Neural progenitor cell (in vitro differentiated cells): Measurements from ENCODE around the gene THNSL1. TPM values are rescaled to one million over a fixed set of nuclear protein-coding genes. Genes with fewer than 3 reads are reported as not detected.
"Not testable (repeated sequence)": the region's sequence is repeated elsewhere in the genome, so short reads cannot be mapped to it uniquely, and the experiment has no call there.

Experiments used
- DNase-seq: peaks from one replicate; pipeline ENCODE4 v3.0.0-alpha.2; 2016; ENCODE audit warnings: low spot score
- H2AFZ ChIP-seq: fragments of 200-600 bp; sonication (generic); replicated peaks from 2 replicates; pipeline ENCODE4 v1.6.1; 2016; ENCODE audit warnings: antibody characterized with exemption
- H3F3A ChIP-seq: fragments of 200-600 bp; sonication (generic); 2 replicates; pipeline ENCODE4 v1.6.1; 2016; ENCODE audit warnings: antibody characterized with exemption, low read depth
- H3K27ac ChIP-seq: fragments of 200-600 bp; sonication (generic); 2 replicates; pipeline ENCODE4 v1.5.1; 2016; ENCODE audit warnings: mild to moderate bottlenecking
- H3K27me3 ChIP-seq: fragments of 200-600 bp; sonication (generic); 2 replicates; pipeline ENCODE4 v1.6.1; 2016; ENCODE audit warnings: mild to moderate bottlenecking, moderate library complexity
- H3K36me3 ChIP-seq: fragments of 200-600 bp; sonication (generic); 2 replicates; pipeline ENCODE4 v1.5.1; 2016
- H3K4me1 ChIP-seq: fragments of 200-600 bp; sonication (generic); 2 replicates; pipeline ENCODE4 v1.6.1; 2016; ENCODE audit warnings: mixed run types
- H3K4me2 ChIP-seq: fragments of 200-600 bp; sonication (generic); 2 replicates; pipeline ENCODE4 v1.6.1; 2016
- H3K4me3 ChIP-seq: fragments of 200-600 bp; sonication (generic); 2 replicates; pipeline ENCODE4 v1.5.1; 2016
- H3K79me2 ChIP-seq: fragments of 200-600 bp; sonication (generic); 2 replicates; pipeline ENCODE4 v1.6.1; 2016; ENCODE audit warnings: low read depth
- H3K9ac ChIP-seq: fragments of 200-600 bp; sonication (generic); 2 replicates; pipeline ENCODE4 v1.6.1; 2016
- H3K9me3 ChIP-seq: fragments of 200-600 bp; sonication (generic); 2 replicates; pipeline ENCODE4 v1.5.1; 2016; ENCODE audit warnings: low read depth
- H4K20me1 ChIP-seq: fragments of 200-600 bp; sonication (generic); 2 replicates; pipeline ENCODE4 v1.6.1; 2016; ENCODE audit warnings: low read depth
- H3K27ac Mint-ChIP-seq: 3 replicates; pipeline ENCODE4 v1.8.0; 2021; ENCODE audit warnings: mixed read lengths
- H3K27me3 Mint-ChIP-seq: 2 replicates; pipeline ENCODE4 v1.8.0; 2022; ENCODE audit warnings: low read depth, mild to moderate bottlenecking, inconsistent platforms, moderate library complexity, mixed read lengths; ENCODE audit not compliant: insufficient read depth
- H3K36me3 Mint-ChIP-seq: 3 replicates; pipeline ENCODE4 v1.8.0; 2021; ENCODE audit warnings: mixed read lengths
- H3K4me1 Mint-ChIP-seq: 3 replicates; pipeline ENCODE4 v1.8.0; 2021; ENCODE audit warnings: mixed read lengths
- H3K4me3 Mint-ChIP-seq: 3 replicates; pipeline ENCODE4 v1.8.0; 2021; ENCODE audit warnings: mild to moderate bottlenecking, moderate library complexity, mixed read lengths
- H3K9me3 Mint-ChIP-seq: 3 replicates; pipeline ENCODE4 v1.8.0; 2020; ENCODE audit warnings: mixed read lengths
- CTCF ChIP-seq: fragments of 200-600 bp; sonication (generic); IDR thresholded peaks from 2 replicates; pipeline ENCODE4 v1.5.1; 2017; ENCODE audit warnings: antibody characterized with exemption, mild to moderate bottlenecking
- EZH2 ChIP-seq: fragments of 200-600 bp; sonication (generic); IDR thresholded peaks from 2 replicates; pipeline ENCODE4 v1.6.1; 2017; ENCODE audit warnings: antibody characterized with exemption, mild to moderate bottlenecking, moderate library complexity
- EZH2phosphoT487 ChIP-seq: fragments of 200-600 bp; sonication (generic); IDR thresholded peaks from 2 replicates; pipeline ENCODE4 v1.6.1; 2017; ENCODE audit warnings: antibody characterized with exemption
- total RNA-seq: library from RNA; depleted of rRNA; stranded (reverse); fragments of >200 nt; gene quantifications from 2 replicates; pipeline ENCODE4 v1.2.3, GENCODE V29; 2015; ENCODE audit warnings: low replicate concordance

The THNSL1 gene, protein sequence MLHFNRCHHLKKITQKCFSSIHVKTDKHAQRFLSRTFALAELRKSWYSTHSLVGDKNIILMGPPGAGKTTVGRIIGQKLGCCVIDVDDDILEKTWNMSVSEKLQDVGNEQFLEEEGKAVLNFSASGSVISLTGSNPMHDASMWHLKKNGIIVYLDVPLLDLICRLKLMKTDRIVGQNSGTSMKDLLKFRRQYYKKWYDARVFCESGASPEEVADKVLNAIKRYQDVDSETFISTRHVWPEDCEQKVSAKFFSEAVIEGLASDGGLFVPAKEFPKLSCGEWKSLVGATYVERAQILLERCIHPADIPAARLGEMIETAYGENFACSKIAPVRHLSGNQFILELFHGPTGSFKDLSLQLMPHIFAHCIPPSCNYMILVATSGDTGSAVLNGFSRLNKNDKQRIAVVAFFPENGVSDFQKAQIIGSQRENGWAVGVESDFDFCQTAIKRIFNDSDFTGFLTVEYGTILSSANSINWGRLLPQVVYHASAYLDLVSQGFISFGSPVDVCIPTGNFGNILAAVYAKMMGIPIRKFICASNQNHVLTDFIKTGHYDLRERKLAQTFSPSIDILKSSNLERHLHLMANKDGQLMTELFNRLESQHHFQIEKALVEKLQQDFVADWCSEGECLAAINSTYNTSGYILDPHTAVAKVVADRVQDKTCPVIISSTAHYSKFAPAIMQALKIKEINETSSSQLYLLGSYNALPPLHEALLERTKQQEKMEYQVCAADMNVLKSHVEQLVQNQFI
- total RNA-seq, result 11.0 and 19.4 TPM in 2 replicates

DNA sequence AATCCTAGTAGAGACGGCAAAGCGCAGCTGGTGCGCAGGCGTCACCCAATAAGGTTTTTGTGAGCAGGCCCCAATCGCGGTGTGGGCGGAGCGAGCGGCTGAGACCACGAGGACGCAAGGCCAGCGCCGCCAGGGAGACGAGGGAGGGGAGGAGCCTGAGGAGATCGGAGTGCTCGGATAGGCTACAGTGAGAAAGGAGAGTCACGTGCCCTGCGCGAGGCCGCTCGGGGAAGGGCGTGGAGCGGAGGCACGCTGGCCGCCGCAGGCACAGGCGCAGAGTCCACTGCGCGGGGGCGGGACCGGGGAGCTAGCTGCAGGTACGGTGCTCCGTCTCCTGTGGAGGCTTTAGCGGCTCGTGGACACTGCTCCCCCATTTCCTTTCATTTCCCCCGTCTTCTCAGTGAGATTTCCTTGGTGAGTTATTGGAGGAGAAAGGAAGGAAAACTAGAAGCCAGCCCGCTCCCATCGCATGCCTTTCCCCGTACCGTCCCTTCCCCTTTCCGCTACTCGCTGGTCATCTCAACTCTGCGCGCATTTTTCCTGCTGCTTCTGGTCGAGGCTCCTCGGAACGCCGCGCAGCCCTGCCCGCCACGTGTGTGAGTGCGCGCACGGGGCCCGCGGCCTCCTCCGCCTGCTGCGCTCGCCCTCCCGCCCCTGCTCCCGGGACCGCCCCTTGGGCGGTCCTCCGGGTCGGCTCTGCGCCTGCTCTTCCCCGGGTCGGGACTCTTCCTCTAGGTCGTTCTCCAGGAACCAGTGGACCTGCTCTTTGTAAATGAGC lies at the start of gene THNSL1:
Gene THNSL1 (plus strand): TSS at position 237 of the 778 bp plus-strand sequence. CDS start 6,612 bp downstream, outside the sequence.
- peaks cover 3% of the 10 kb centered on the region for H3K27me3 Mint-ChIP-seq

GRCh38 chr10:24966962-24967481 lies 49.4 kb upstream of the THNSL1 start:
- TF ChIP-seq EZH2 (no peak), CTCF (no peak), EZH2phosphoT487 (no peak)
- H3K4me1 ChIP-seq, result peaks cover 5% of the 10 kb centered on the region
- H3K27ac ChIP-seq, result no peak overlapping the region
- H3F3A ChIP-seq, result no peaks in the 10 kb centered on the region
- no peaks in the 10 kb centered on the region for H4K20me1 ChIP-seq
- no peak for DNase-seq
- no peak overlapping the region for H2AFZ ChIP-seq
- Mint-ChIP-seq H3K27ac (no peak overlapping the region), H3K36me3 (no peaks in the 10 kb centered on the region), H3K27me3 (peaks cover 3% of the 10 kb centered on the region), H3K4me3 (no peak overlapping the region), H3K9me3 (no peaks in the 10 kb centered on the region), H3K4me1 (peaks cover 10% of the 10 kb centered on the region)
- no peaks in the 10 kb centered on the region for H3K79me2 ChIP-seq
- no peak overlapping the region for H3K4me3 ChIP-seq
- H3K9ac ChIP-seq, result no peak overlapping the region
- no peaks in the 10 kb centered on the region for H3K36me3 ChIP-seq
- no peaks in the 10 kb centered on the region for H3K27me3 ChIP-seq
- H3K4me2 ChIP-seq, result no peak overlapping the region
- no peaks in the 10 kb centered on the region for H3K9me3 ChIP-seq

More for the DNA sequence above, at the start of gene THNSL1:
- peak within 1 kb of the TSS; percentile 79 for H2AFZ ChIP-seq
- H3K4me2 ChIP-seq, result peak within 1 kb of the TSS; percentile 76
- H3K9ac ChIP-seq, result peak within 1 kb of the TSS; percentile 6
- Mint-ChIP-seq H3K4me1 (peaks cover 31% of the 10 kb centered on the region), H3K36me3 (peaks cover 11% of the 10 kb centered on the region), H3K27ac (peak within 1 kb of the TSS; percentile 100), H3K9me3 (peaks cover 6% of the 10 kb centered on the region), H3K4me3 (peak within 1 kb of the TSS; percentile 97)
- H3K36me3 ChIP-seq, result no peaks in the 10 kb centered on the region
- H3K9me3 ChIP-seq, result no peaks in the 10 kb centered on the region
- no peaks in the 10 kb centered on the region for H4K20me1 ChIP-seq
- peaks cover 26% of the 10 kb centered on the region for H3F3A ChIP-seq
- H3K27ac ChIP-seq, result peak within 1 kb of the TSS; percentile 74
- peak; percentile 99 for DNase-seq
- peak; percentile 46 for TF ChIP-seq EZH2phosphoT487
- no peak for TF ChIP-seq CTCF
- TF ChIP-seq EZH2, result no peak
- H3K4me3 ChIP-seq, result peak within 1 kb of the TSS; percentile 52
- H3K79me2 ChIP-seq, result peaks cover 25% of the 10 kb centered on the region
- peaks cover 10% of the 10 kb centered on the region for H3K4me1 ChIP-seq
- H3K27me3 ChIP-seq, result no peaks in the 10 kb centered on the region

GRCh38 chr10:24968349-24968748 lies 48.1 kb upstream of the THNSL1 start:
- no peak overlapping the region for H3K27ac Mint-ChIP-seq
- H3K36me3 ChIP-seq, result no peaks in the 10 kb centered on the region
- no peak overlapping the region for H2AFZ ChIP-seq
- H3K27me3 Mint-ChIP-seq, result peaks cover 3% of the 10 kb centered on the region
- TF ChIP-seq CTCF (no peak), EZH2phosphoT487 (no peak), EZH2 (no peak)
- H3K4me3 ChIP-seq, result no peak overlapping the region
- no peaks in the 10 kb centered on the region for H3F3A ChIP-seq
- no peaks in the 10 kb centered on the region for H3K9me3 Mint-ChIP-seq
- no peak overlapping the region for H3K4me2 ChIP-seq
- H3K9me3 ChIP-seq, result no peaks in the 10 kb centered on the region
- H3K79me2 ChIP-seq, result no peaks in the 10 kb centered on the region
- H3K27me3 ChIP-seq, result no peaks in the 10 kb centered on the region
- H4K20me1 ChIP-seq, result no peaks in the 10 kb centered on the region
- no peak overlapping the region for H3K27ac ChIP-seq
- no peak overlapping the region for H3K4me3 Mint-ChIP-seq
- no peaks in the 10 kb centered on the region for H3K36me3 Mint-ChIP-seq
- H3K4me1 ChIP-seq, result peaks cover 5% of the 10 kb centered on the region
- peaks cover 10% of the 10 kb centered on the region for H3K4me1 Mint-ChIP-seq
- H3K9ac ChIP-seq, result no peak overlapping the region
- no peak for DNase-seq

DNA sequence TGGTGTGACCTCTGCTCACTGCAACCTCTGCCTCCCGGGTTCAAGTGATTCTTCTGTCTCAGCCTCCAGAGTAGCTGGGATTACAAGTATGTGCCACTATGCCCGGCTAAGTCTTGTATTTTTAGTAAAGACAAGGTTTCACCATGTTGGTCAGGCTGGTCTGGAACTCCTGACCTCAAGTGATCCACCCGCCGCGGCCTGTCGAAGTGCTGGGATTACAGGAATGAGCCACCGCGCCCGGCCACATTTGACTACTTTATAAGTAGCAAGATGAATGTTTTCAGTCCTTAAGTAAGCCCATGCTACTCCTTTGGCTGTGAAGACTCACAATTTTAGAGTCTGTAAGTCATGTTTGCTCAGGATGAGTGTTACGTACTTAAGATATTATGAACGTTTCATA lies 47.5 kb upstream of the THNSL1 start:
- not testable (repeated sequence) for H3K79me2 ChIP-seq, H3K4me3 ChIP-seq, H3K4me1 ChIP-seq, DNase-seq, H3K9me3 Mint-ChIP-seq, H3K27ac ChIP-seq, H3K27ac Mint-ChIP-seq, H3K36me3 ChIP-seq, H3K9me3 ChIP-seq, H3K36me3 Mint-ChIP-seq, H3F3A ChIP-seq, H2AFZ ChIP-seq, H3K27me3 Mint-ChIP-seq, H3K9ac ChIP-seq, H3K4me3 Mint-ChIP-seq, H3K27me3 ChIP-seq, H3K4me1 Mint-ChIP-seq, H3K4me2 ChIP-seq, H4K20me1 ChIP-seq
